ENCODE results near the gene SLC10A3. TPM values are rescaled to one million over a fixed set of nuclear protein-coding genes. Genes with fewer than 3 reads are reported as not detected.

Gene SLC10A3
- total RNA-seq, 1 experiment from 2014 or later = 42.1 TPM

GRCh38 chrX:154460326-154460725 lies 30.1 kb downstream of the SLC10A3 start:
- CTCF ChIA-PET = no interaction called here
- H3K9me3 ChIP-seq (ENCODE audit: low read length) = no peaks in the 10 kb centered on the region
- H3K79me2 ChIP-seq (ENCODE audit: low read length) = peaks cover 17% of the 10 kb centered on the region
- no peaks in the 10 kb centered on the region for H3F3A ChIP-seq (ENCODE audit: low read length, unreplicated experiment)
- no peaks in the 10 kb centered on the region for H4K20me1 ChIP-seq (ENCODE audit: low read length)
- no peaks in the 10 kb centered on the region for H3K36me3 ChIP-seq (ENCODE audit: low read depth, low read length)
- ATAC-seq = no peak
- no peak overlapping the region for H3K4me2 ChIP-seq (ENCODE audit: low read length)
- H3K9ac ChIP-seq (ENCODE audit: low read length) = no peak overlapping the region
- no peaks in the 10 kb centered on the region for H3K9me2 ChIP-seq (replicated peaks; ENCODE audit: low read length)
- BruUV-seq (replicated peaks) = no TSS peak
- intact Hi-C loops (cut with micrococcal nuclease) = no loop called here
- no peak for DNase-seq
- H3K4me3 ChIP-seq (ENCODE audit: low read length) = no peak overlapping the region
- no peaks in the 10 kb centered on the region for H3K27me3 ChIP-seq (ENCODE audit: low read length)
- H2AFZ ChIP-seq (ENCODE audit: low read length) = no peak overlapping the region
- H3K4me1 ChIP-seq (ENCODE audit: insufficient read depth, low read length) = no peaks in the 10 kb centered on the region
- no peak overlapping the region for H3K27ac ChIP-seq (ENCODE audit: low read length)
- POLR2A ChIA-PET (ENCODE audit: unreplicated experiment) = no interaction called here
- TF ChIP-seq EZH2phosphoT487 (IDR thresholded peaks at IDR 0.05; ENCODE audit: borderline replicate concordance, low read length) (no peak), CTCF (conservative IDR thresholded peaks at IDR 0.05; ENCODE audit: low read depth, low read length) (no peak), EZH2 (IDR thresholded peaks at IDR 0.05; ENCODE audit: low read length, unreplicated experiment) (no peak)

- Histone ChIP-seq H4K20me1 (ENCODE audit: low read length) (no peaks in the 10 kb centered on the region), H3K4me2 (ENCODE audit: low read length) (peak overlapping the region; percentile 96), H3F3A (ENCODE audit: low read length, unreplicated experiment) (no peaks in the 10 kb centered on the region), H3K4me1 (ENCODE audit: insufficient read depth, low read length) (no peaks in the 10 kb centered on the region), H3K27me3 (ENCODE audit: low read length) (no peaks in the 10 kb centered on the region), H3K36me3 (ENCODE audit: low read depth, low read length) (no peaks in the 10 kb centered on the region), H3K27ac (ENCODE audit: low read length) (no peak overlapping the region), H3K9me2 (replicated peaks; ENCODE audit: low read length) (no peaks in the 10 kb centered on the region), H3K4me3 (ENCODE audit: low read length) (peak overlapping the region; percentile 82), H2AFZ (ENCODE audit: low read length) (no peak overlapping the region), H3K9me3 (ENCODE audit: low read length) (no peaks in the 10 kb centered on the region), H3K79me2 (ENCODE audit: low read length) (peaks cover 17% of the 10 kb centered on the region), H3K9ac (ENCODE audit: low read length) (no peak overlapping the region)
- TF ChIP-seq EZH2phosphoT487 (IDR thresholded peaks at IDR 0.05; ENCODE audit: borderline replicate concordance, low read length) (no peak), EZH2 (IDR thresholded peaks at IDR 0.05; ENCODE audit: low read length, unreplicated experiment) (no peak), CTCF (conservative IDR thresholded peaks at IDR 0.05; ENCODE audit: low read depth, low read length) (no peak)
- no TSS peak for BruUV-seq (replicated peaks)
- DNase-seq (no peak), ATAC-seq (no peak)
- intact Hi-C loops (cut with micrococcal nuclease) = loop anchor here (10.0 kb wide), 1 partner anchor 65 kb away; the partner anchor contains the start of gene RPL10
- ChIA-PET POLR2A (ENCODE audit: unreplicated experiment) (no interaction called here), CTCF (no interaction called here)
Observed at GRCh38 chrX:154459832-154460231, 30.6 kb downstream of the SLC10A3 start.

- Histone ChIP-seq H3F3A (ENCODE audit: low read length, unreplicated experiment) (no peaks in the 10 kb centered on the region), H3K9ac (ENCODE audit: low read length) (peak overlapping the region; percentile 61), H3K27me3 (ENCODE audit: low read length) (no peaks in the 10 kb centered on the region), H3K36me3 (ENCODE audit: low read depth, low read length) (no peaks in the 10 kb centered on the region), H3K79me2 (ENCODE audit: low read length) (peaks cover 17% of the 10 kb centered on the region), H3K27ac (ENCODE audit: low read length) (no peak overlapping the region), H3K4me2 (ENCODE audit: low read length) (peak overlapping the region; percentile 96), H2AFZ (ENCODE audit: low read length) (no peak overlapping the region; the same call in 1 of the 2 replicates), H3K4me3 (ENCODE audit: low read length) (peak overlapping the region; percentile 82), H3K9me3 (ENCODE audit: low read length) (no peaks in the 10 kb centered on the region), H3K4me1 (ENCODE audit: insufficient read depth, low read length) (no peaks in the 10 kb centered on the region), H3K9me2 (replicated peaks; ENCODE audit: low read length) (no peaks in the 10 kb centered on the region), H4K20me1 (ENCODE audit: low read length) (no peaks in the 10 kb centered on the region)
- ATAC-seq (peak; percentile 79), DNase-seq (peak; percentile 54)
- no peak for TF ChIP-seq CTCF (conservative IDR thresholded peaks at IDR 0.05; ENCODE audit: low read depth, low read length)
- TF ChIP-seq EZH2phosphoT487 (IDR thresholded peaks at IDR 0.05; ENCODE audit: borderline replicate concordance, low read length) = no peak
- TF ChIP-seq EZH2 (IDR thresholded peaks at IDR 0.05; ENCODE audit: low read length, unreplicated experiment) = no peak
- ChIA-PET CTCF (interaction anchor here (0.6 kb wide), 1 partner anchor 34 kb away, joined by 3 read pairs; no protein-coding TSS in a partner anchor), POLR2A (ENCODE audit: unreplicated experiment) (interaction anchor here (0.6 kb wide), 1 partner anchor 23 kb away, joined by 11 read pairs; no protein-coding TSS in a partner anchor)
- no TSS peak for BruUV-seq (replicated peaks)
- intact Hi-C loops (cut with micrococcal nuclease) = loop anchor here (10.0 kb wide), 1 partner anchor 64 kb away; the partner anchor contains the start of gene RPL10
Observed at GRCh38 chrX:154458954-154459778, 31.3 kb downstream of the SLC10A3 start.

Data from PC-3 (cell line).